ENCODE results near the gene ME3.
"Not testable (repeated sequence)": the region's sequence is repeated elsewhere in the genome, so short reads cannot be mapped to it uniquely, and the experiment has no call there.

ME3 gene

GRCh38 chr11:86580535-86580934 lies 91.9 kb downstream of the ME3 start:
- no peak for DNase-seq

- no peak for DNase-seq
These were observed 93.0 kb downstream of the ME3 start for GRCh38 chr11:86579406-86579731.

- no peak for DNase-seq
These were observed 93.5 kb downstream of the ME3 start for GRCh38 chr11:86578727-86579405.

- no peak for DNase-seq
These were observed 94.5 kb downstream of the ME3 start for GRCh38 chr11:86577644-86578636.

GRCh38 chr11:86576946-86577624 lies 95.3 kb downstream of the ME3 start:
- DNase-seq, result no peak

GRCh38 chr11:86575927-86576326 lies 96.5 kb downstream of the ME3 start:
- DNase-seq, result no peak

GRCh38 chr11:86575208-86575855 lies 97.1 kb downstream of the ME3 start:
- DNase-seq, result no peak

GRCh38 chr11:86574493-86575207 lies 97.8 kb downstream of the ME3 start:
- no peak for DNase-seq

GRCh38 chr11:86571273-86571948 lies 101.0 kb downstream of the ME3 start:
- DNase-seq, result no peak

- DNase-seq, result no peak
These were observed 102.0 kb downstream of the ME3 start for GRCh38 chr11:86570451-86570850.

GRCh38 chr11:86570020-86570419 lies 102.4 kb downstream of the ME3 start:
- no peak for DNase-seq

GRCh38 chr11:86569109-86569508 lies 103.3 kb downstream of the ME3 start:
- no peak for DNase-seq

- no peak for DNase-seq
These were observed 106.6 kb downstream of the ME3 start for GRCh38 chr11:86565801-86566312.

GRCh38 chr11:86565388-86565787 lies 107.0 kb downstream of the ME3 start:
- no peak for DNase-seq

- DNase-seq, result not testable (repeated sequence)
These were observed 109.6 kb downstream of the ME3 start for GRCh38 chr11:86562842-86563241.

GRCh38 chr11:86559311-86559945 lies 113.0 kb downstream of the ME3 start:
- DNase-seq, result no peak

- no peak for DNase-seq
These were observed 113.6 kb downstream of the ME3 start for GRCh38 chr11:86558841-86559240.

- no peak for DNase-seq
These were observed 114.2 kb downstream of the ME3 start for GRCh38 chr11:86558207-86558606.

GRCh38 chr11:86555866-86556265 lies 116.5 kb downstream of the ME3 start:
- DNase-seq, result no peak

GRCh38 chr11:86555401-86555800 lies 117.0 kb downstream of the ME3 start:
- no peak for DNase-seq

GRCh38 chr11:86553265-86553664 lies 119.2 kb downstream of the ME3 start:
- no peak for DNase-seq
